ENCODE data around the gene TMEM91.

- TF ChIP-seq, protein P1, sequence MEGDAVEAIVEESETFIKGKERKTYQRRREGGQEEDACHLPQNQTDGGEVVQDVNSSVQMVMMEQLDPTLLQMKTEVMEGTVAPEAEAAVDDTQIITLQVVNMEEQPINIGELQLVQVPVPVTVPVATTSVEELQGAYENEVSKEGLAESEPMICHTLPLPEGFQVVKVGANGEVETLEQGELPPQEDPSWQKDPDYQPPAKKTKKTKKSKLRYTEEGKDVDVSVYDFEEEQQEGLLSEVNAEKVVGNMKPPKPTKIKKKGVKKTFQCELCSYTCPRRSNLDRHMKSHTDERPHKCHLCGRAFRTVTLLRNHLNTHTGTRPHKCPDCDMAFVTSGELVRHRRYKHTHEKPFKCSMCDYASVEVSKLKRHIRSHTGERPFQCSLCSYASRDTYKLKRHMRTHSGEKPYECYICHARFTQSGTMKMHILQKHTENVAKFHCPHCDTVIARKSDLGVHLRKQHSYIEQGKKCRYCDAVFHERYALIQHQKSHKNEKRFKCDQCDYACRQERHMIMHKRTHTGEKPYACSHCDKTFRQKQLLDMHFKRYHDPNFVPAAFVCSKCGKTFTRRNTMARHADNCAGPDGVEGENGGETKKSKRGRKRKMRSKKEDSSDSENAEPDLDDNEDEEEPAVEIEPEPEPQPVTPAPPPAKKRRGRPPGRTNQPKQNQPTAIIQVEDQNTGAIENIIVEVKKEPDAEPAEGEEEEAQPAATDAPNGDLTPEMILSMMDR (IDR thresholded peaks at IDR 0.05) = no peak
- no peak for TF ChIP-seq EZH2 (IDR thresholded peaks at IDR 0.05; ENCODE audit: borderline replicate concordance, insufficient read depth, low read depth, low read length, poor library complexity, severe bottlenecking)
These were observed 27.0 kb downstream of the TMEM91 start for GRCh38 chr19:41403181-41403970.

All from B cell (primary cell).